Mesenteric fat pad (tissue), 1 donor: ENCODE measurements around the gene WDR93. TPM values are rescaled to one million over a fixed set of nuclear protein-coding genes. Genes with fewer than 3 reads are reported as not detected.
"Not testable (repeated sequence)": the region's sequence is repeated elsewhere in the genome, so short reads cannot be mapped to it uniquely, and the experiment has no call there.

Source experiments
- DNase-seq: peaks from one replicate; pipeline ENCODE4 v3.0.0-alpha.2; 2020; ENCODE audit warnings: low spot score
- total RNA-seq: library from RNA; stranded (reverse); fragmentation: NEBNext Ultra II Directional; extraction: Animal tissue kit (Norgen Biotek cat#: 25700); gene quantifications from one replicate; pipeline ENCODE4 v1.2.1, GENCODE V29; 2021
- donor health status: DM: yes; HTN: yes; CAD: no.

Gene WDR93
- total RNA-seq, 1 donor from 2014 or later: 0.32 TPM

DNA sequence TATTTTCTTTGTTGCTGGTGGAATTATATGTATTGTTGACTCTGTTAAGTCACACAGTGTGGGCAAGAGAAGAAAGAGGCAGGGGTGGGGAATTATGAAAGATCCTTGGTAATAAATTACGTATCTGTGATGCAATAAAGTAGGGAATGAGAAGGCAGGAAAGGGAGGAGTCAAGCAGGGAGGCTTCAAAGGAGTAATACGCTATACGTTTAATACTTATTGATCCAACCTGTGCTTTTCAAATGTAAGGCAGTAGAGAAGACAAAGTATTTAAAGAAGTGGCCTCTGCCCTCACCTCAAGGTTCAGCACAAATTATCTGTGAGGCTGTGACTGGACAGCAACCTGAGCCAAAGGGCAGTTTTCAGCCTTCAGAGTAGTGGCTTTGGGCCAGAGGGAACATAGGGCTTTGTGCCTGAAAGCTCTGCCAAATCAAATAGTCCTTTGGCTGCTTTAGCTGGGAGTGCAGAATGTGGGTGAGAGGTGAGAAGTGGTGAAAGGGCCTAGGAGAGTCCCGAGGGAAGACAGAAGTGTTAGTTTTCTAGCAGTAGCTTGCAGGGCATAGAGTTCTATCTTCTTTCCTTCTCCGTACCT, 10.2 kb upstream of the WDR93 start:
- DNase-seq: no peak

DNA sequence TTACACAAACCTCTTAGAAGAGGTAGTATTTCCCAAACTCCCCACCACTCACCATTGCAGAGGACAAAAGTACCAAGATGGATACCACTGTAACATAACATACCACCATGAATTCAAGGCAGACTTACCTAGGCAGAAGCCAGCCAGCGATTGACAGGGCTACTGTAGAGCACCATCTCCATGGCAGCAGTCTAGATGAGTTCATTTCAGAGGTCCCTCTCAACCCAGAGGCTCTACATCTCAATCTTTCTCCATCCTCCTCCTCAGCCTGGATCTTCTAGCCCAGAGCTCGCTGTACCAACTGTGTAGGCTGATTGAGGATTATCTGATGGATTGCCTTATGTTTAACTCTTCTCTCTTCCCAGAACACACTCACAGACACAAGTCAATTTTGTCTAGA, 9.5 kb upstream of the WDR93 start:
- no peak for DNase-seq

DNA sequence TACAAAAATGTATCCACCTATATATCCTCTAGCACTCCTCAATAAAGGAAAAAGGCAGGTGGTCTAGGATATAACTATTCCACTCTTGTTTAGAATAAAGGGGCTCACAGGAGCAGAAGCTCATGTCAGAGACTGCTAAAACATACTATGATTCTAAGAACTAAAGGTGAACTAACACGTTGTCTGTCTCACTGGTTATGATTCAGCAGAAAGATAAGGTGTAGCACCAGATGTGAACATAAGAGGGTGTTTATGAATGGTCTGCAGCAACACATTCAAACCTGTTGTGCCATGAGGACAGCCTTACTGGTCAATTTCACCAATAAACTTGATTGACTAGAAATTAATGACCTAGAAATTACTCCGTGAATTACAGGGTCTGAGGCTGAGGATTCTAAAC, 4.6 kb upstream of the WDR93 start:
- DNase-seq: no peak

DNA sequence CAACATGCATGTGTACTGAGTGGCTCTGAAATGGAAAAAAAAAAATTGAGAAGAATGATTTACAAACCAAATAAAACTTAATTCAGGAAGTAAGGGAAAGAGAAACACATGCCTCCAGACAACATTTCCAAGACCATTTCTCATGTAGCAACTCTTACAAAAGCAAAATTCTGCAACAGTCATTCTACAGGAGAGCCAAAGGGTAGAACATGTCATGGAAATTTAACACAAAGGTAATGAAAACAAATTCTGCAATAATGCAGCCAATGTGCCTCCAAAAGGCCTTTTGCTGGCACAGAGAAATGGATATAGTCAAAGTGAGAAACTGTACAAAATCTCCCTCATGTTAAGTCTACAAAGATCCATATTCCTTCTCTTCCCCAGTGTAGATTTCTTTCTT, 4.1 kb upstream of the WDR93 start:
- no peak for DNase-seq

DNA sequence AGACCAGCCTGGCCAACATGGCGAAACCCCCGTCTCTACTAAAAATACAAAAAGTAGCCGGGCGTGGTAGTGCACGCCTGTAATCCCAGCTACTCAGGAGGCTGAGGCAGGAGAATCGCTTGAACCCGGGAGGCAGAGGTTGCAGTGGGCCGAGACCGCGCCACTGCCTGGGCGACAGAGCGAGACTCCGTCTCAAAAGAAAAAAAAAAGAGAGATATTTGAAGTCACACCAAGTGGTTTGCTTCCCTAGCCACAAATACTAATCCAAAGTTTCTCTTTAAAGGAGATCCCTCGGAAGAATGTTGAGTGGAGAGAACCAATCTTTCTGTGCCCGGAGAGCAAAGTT, 708 bp upstream of the WDR93 start:
- not testable (repeated sequence) for DNase-seq

DNA sequence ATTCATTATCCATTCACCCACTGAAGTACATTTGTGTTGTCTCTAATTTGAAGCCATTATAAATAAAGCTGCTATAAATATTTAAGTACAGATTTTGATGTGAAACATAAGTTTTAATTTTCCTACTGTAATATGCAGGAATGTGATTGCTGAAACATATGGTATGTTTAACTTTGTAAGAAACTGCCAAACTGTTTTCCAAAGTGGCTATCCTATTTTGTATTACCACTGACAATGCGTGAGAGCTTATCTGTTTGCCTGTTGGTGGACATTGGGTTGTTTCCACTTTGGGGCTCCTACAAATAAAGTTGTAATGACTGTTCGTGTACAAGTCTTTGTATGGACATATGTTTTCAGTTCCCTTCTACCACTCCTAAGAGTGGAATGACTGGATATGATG, 2.5 kb downstream of the WDR93 start:
- DNase-seq: no peak

DNA sequence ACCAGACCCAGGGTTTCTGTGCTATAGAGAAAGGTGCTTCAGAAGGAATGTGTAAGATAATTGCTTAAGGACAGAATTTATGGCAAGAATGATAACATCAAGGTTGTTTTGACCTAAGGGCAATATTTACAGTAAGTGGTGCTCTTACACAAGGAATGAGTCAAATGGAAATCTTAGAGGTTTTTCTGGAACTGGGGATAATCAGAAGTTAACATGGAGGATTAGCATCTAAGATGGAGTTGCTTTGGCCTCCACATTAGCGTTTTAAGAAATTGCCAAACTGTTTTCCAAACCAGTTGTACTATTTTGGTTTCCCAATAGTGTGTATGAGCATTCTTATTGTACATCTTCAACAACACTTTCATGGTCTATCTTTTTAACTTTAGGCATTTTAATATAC, 3.1 kb downstream of the WDR93 start:
- DNase-seq: no peak

DNA sequence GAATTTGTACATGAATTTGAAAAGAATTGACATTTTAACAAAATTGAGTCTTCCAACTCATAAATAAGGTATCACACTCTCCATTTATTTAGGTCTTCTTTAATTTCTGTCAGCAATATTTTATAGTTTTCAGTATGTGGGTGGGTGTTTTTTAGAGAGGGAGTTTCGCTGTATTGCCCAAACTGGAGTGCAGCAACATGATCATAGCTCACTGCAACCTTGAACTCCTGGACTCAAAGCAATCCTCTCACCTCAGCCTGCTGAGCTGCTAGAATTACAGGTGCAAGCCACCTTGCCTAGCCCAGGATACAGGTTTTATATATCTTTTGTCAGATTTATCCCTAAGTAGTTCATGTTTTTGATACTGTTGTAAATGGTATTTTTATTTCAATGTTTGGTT, 4.6 kb downstream of the WDR93 start:
- no peak for DNase-seq

DNA sequence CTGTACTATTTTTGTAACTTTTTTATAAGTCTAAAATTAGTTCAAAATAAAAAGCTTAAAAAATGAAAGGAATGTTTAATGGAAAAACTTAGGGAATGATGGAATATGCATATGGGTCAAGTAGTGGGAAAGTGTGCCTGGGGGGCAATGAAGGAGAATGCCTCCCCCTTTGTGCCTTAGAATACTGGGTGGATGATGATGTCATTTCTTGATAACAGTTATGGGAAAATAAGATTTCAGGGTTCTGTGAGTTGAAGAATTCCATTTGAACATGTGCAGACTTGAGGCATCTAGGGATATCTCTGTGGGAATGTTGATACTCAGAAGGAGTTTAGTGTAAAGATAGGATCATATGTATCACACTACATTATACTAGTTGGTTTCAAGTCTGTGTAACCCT, 13.8 kb downstream of the WDR93 start:
- no peak for DNase-seq

DNA sequence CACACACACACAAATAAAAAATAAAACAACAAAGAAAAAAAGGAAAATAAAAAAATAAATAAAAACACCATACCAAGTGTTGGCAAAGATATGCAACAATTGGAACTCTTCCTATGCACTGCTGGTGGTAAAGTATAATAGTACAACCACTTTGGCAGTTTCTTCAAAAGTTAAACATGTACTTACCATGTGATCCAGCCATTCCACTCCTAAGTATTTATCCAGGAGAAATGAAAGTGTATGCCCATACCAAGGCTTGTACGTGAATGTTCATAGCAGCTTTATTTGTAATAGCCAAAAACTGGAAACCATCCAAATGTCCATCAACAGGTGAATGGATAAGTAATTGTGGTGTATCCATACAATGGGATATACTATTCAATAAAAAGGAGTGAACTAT, 17.0 kb downstream of the WDR93 start:
- no peak for DNase-seq

DNA sequence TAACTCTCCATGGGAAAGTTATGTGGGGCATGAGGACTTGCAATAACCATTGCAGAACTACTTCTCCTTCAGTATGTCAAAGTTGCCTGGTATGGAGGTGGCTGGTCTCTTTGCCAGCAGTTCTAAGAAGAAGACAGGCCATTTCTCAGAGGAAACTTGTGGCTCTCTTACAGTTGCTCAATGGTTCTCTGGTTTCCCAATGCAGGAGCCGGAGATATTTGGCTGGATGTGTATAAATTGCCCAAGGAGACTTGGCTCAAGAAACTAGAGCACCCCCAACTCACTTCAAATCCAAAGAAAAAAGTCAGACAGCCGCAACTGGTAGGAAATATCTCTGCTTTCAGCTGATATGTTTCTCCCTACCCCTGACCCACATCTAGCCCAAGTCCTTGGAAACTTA, 24.2 kb downstream of the WDR93 start:
- DNase-seq: no peak

DNA sequence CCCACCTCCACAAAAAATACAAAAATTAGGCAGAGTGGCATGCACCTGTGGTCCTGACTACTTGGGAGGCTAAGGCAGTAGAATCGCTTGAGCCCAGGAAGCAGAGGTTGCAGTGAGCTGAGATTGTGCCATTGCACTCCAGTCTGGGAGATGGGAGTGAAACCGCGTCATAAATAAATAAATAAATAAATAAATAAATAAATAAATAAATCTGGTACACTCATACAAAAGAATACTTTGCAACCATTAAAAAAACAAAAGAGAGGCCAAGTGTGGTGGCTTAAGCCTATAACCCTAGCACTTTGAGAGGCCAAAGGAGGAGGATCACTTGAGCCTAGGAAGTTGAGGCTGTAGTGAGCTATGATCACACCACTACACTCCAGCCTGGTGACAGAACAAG, 32.4 kb downstream of the WDR93 start:
- no peak for DNase-seq

DNA sequence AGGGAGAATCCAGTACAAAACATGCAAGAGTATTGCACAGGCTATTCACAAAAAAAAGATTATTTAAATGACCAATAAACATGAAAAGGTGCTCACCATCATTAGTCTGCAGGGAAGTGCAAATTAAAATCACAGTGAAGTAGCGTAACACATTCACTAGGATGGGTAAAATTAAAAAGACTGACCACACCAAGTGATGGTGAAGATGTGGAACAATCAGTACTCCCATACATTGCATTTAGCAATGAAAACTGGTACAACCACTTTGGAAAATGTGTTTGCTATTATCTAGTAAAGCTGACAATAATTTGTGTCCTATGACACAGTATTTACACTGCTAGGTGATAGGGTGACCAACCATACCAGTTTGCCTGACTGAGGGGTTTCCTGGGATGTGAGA, 34.0 kb downstream of the WDR93 start:
- DNase-seq: no peak

DNA sequence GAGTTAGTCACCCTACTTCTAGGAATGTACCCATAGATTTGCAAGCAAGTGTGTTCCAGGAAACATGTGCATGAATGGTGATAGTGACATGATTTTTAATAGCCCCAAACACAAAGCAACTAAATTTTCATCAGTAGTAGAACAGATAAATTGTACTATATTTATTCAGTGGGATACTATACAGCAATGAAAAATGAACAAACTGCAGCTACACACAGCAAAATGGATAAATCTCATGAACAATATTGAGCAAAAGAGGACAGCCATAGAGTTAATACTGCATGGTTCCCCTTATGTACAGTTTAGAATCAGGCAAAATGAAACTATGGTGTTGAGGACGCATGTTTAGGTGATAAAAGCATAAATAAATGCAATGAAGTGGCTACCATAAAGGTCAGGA, 34.5 kb downstream of the WDR93 start:
- no peak for DNase-seq

DNA sequence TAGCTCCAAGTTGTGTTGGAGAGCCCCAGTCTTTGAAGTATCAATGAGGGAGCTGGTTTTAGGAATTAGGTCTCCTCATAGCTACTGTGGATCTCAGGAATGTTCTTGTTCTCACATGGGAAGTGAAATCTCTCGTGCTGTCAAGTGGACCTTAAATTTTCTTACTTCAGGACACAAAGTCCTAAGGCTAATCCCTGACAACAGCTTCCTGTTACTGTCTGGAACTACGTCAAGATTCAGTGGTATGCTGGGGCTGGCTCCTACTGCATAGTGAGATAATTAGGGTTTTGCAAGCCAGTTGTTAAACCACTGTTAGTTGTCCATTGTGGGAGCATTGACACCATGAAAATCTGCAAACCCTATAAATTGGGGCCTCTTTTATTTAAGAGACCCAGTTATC, 37.6 kb downstream of the WDR93 start:
- DNase-seq: no peak

DNA sequence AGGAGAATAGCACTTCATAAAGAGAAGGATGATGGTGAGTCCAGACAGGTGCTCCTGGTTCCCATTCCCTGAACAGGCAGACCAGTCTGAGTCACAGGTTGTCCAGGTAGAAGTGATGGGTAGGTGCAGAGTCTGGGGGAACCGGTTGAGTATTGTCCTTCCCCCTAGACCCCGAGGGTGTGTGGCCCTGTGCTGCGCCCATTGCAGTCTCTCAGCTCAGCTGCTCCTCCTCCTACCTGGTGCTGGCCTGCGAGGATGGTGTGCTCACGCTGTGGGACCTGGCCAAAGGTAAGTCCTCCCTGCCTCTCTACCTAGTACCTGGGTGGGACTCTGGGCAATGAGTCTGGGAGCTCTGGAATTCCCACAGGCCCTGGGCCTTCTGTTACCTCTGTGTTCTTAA, 40.7 kb downstream of the WDR93 start:
- DNase-seq: peak; percentile 67

DNA sequence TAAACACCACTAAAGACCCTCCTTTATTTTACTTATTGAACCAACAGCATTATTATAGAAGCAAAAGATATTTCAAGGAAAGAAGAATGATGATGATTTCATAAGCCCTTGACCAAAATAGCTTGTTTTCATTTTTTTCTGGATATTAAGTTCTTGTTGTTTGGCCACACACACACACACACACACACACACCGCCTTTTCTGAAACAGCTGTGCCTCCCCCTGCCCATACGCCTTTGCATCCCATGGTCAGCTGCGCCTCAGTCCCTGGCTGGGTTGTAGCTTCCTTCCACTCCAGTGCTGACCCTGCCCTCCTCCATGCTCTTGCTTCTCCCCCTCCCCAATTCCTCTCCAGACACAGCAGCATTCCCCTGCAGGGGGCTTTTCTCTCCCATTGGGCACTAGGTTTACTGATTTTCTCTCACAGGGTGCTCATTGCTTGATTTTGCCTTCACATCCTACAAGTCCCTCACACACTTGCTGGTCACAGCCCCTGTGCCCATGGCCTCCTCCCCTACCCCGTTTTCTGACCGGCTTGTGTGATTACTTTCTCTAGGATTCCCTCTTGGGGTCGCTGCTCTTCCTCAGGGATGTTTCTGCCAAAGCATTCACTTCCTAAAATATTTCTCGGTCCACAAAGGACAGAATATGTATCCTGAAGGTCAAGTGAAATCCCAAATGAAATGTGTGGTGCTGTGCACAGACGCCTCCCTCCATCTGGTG, 42.0 kb downstream of the WDR93 start:
- DNase-seq: no peak

DNA sequence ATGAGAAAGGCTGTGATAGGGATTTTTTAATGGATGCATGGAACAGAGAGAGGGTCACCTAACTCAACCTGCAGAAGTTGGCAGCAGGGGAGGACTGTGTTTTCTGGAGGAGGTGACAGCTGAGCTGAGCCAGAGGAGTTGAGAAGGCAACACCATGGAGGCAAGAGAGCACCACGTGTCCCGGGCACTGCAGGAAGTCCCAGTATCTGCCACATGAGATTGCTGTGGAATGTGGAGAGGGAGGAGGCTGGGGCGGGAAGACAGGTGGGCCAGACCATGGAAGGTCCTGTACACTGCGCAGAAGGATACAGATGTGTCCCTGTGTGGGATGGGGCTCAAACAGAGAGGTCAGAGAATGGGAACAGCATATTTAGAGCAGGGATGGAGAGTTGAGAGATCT, 45.2 kb downstream of the WDR93 start:
- peak; percentile 39 for DNase-seq

DNA sequence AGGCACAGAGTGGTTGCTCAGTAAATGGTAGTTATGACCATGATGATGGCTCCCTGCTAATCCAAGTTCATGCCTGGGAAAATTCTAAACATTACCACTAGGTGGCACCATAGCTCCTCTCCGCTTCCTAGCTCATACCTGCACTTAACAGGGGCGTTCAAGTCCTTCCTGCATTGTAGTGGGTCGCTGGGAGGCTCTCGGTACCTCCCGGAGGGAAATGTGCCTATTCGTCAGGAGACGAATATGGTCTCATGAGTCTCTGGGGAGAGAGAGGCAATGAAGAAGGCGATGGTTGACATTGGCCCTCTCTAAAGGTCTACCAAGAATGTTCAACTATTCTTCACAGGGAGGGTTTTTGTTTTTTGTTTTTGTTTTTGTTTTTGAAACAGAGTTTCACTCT, 49.5 kb downstream of the WDR93 start:
- peak; percentile 22 for DNase-seq

DNA sequence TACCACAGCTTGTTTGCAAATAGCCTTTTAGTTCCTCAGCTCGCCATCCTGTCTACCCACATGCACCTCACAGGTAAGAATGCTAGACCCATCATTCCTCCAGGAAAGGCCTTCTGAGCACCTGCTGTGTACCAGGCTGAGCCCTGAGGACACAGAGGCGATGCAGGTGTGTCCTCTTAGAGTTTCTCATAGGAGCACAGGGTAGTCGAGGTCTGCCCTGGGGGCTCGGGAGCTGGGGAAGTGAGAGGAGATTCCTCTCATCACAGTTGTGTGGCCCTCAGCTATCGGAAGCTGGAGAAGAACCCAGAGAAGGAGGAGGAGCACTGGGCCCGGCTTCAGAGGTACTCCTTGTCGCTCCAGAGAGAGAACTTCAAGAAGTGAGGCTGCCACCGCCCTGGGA, 52.4 kb downstream of the WDR93 start:
- no peak for DNase-seq

DNA sequence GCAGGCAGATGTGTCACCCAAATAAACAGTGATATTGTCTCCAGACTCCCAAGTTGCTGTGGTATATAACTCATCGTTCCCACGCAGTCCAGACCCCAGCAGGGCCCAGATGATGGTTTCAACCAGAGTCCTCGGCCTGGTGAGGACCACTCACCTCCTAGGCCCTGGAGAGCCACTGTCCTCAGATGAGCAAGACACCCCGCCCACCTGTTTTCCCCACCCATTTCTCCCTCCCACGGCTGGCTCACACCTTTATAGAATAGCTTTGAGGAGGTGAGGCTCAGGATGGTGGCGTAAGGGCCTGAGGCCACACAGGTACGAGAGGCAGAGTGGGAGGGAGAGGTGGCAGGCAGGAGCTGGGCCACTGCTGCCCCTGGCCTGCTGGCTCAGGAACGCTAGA, 53.0 kb downstream of the WDR93 start:
- no peak for DNase-seq

DNA sequence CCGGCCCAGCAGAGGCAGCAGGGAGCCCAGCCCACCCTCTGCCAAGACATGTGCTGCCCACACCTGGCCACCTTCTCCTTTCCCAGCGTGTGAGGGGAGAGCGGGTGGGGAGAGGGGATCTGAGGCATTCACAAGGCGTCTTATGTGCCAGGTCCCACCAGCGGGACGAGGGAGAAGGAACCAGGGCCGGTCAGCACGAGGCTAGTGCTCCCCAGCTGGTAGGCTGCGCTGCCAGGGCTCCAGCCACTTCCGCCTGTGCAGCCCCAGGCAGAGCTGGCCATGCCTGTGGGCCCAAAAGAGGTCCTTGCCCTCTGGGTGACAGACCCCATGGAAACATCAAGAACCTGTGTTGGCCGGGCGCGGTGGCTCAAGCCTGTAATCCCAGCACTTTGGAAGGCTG, 54.5 kb downstream of the WDR93 start:
- no peak for DNase-seq

DNA sequence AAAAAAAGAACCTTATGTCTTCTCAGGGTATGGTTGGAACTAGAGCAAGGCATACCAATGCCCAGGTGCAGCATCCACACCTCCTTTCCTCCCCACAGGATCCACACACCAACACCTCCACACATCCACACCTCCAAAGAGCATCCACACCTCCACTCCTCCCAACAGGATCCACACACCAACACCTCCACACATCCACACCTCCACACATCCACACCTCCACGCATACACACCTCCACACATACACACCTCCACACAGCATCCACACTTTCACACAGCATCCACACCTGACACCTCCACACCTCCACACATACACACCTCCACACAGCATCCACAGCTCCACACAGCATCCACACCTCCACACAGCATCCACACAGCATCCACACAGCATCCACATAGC, 55.2 kb downstream of the WDR93 start:
- no peak for DNase-seq

DNA sequence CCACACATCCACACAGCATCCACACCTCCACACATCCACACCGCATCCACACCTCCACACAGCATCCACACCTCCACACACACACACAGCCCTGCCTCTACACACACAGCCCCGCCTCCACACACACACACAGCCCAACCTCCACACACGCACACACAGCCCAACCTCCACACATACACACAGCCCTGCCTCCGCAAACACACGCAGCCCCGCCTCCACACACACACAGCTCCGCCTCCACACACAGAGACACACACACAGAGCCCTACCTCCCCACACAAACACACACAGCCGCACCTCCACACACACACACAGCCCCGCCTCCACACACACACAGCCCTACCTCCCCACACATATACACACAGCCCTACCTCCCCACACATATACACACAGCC, 55.8 kb downstream of the WDR93 start:
- DNase-seq: no peak
